Activated CD4-positive, alpha-beta T cell treated with anti-CD3 and anti-CD28 coated beads, Interleukin-2, Interleukin-6, amounts not matched to agents 100 ng/mL and 50 ng/mL, durations not matched to agents 16 hours and 8 hours (primary cell): ENCODE data around the gene MACROH2A2.
"Not testable (repeated sequence)": the region's sequence is repeated elsewhere in the genome, so short reads cannot be mapped to it uniquely, and the experiment has no call there.

Experiments
- DNase-seq: peaks from one replicate; pipeline ENCODE4 v3.0.0-alpha.2; 2020

MACROH2A2 gene

DNA sequence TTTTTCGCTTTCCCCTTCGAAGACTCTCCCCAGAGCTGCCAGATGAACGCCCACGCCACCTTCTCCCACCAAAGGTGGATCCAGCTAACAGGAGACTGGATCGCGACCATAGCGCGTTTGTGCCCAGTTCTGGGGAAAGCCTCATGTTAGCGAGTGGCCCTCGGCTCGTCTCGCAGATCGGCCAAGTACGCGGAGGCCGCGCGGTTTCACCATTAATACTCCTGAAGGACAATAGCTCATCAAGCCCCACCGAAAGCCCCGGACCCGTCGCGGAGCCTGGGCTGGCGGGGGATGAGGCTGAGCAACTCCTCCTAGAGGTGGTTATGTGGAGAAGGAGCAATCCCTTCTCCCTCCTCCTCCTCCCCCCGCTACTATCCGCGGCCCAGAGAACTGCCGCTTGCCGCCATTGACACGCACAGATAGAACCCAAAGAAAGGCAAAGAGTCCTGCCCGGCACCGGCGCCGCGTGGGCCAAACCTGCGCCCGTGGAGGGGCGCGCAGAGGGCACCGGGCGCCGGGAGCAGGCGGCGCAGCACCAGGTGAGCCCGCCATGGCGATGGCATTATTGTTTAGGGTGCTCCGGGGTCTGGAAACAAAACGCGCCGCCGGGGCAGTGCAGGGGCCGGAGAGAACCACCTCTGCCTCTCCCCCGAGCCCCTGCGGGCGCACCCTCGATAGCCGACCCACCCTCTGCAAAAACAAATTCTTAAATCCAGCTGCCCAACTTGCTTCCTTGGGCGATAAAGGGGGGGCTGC is at the start of gene MACROH2A2:
Gene MACROH2A2 (plus strand): TSS at position 385 of the 756 bp plus-strand sequence. CDS start 22,813 bp downstream, outside the sequence.
- peak; percentile 40 for DNase-seq

DNA sequence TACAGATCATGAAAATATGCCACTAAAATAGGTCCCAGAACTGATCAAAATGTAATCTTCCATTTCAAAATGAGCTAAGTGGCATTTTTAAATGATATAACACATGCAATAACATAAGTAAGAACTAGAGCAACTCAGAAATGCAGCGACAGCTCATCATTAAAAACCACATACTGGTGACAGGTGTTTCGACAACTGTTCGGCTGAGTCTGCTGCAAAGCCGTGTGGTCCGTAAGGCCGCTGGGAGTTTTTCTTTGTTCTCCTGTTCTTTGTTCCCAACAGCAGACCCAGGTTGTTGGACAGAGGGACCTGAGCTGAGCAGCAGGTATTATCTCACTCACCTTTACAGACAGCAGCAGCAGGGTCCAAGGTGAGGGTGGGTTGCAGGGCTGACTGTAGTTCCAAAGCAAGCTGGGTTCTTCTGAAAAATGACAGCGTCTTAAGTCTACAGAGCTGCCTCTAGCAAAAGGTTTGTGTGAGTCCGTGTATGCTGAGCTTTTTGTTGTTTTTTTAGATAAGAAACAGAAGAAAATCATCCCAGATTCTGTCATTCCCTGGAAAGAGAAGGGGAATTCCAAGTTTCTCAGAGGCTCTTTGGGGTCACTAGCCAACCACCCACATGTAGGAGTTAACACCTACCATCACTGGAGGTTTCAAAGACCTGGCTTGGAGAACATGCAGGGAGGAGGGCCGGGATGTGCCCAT is 45.4 kb upstream of the MACROH2A2 start:
- DNase-seq = no peak

DNA sequence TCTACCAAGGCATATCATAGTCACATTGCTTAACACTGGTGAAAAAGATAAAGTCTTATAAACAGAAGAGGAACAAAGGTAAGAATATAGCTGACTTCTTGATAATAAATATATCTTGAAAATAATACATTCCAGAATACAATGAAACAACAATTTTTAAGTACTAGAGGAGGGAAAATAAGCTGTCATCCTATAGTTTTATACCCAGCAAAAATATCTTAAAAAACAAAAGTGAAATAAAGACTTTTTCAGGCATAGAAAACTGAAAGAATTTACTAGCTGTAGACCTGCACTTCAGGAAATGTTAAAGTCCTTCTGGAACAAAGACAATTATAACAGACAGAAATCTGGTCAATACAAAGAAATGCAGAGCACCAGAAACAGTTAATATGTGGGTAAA is 21.4 kb upstream of the MACROH2A2 start:
- no peak for DNase-seq

GRCh38 chr10:70032667-70033289 is 19.9 kb upstream of the MACROH2A2 start:
- DNase-seq = no peak

DNA sequence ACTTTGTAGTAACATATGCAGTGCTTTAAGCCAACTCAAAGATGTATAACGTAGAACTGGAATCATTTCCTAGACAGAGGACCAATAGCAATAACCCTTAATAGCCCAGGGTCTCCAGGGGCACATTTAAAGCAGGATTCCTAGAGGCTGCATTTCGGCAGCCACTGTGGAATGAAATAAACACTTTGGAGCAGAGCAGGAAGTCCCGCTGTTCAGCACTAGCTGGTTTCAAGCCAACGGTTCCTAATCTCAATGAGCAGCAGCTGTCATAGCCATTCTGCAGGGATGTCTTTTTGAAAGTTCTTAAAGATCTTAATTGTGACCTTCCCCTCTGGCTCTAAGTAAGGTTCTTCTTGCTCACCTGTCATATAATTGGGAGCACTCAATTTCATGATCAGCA is 18.4 kb upstream of the MACROH2A2 start:
- no peak for DNase-seq

- DNase-seq = no peak
Measured at GRCh38 chr10:70035531-70035930, 17.1 kb upstream of the MACROH2A2 start.

DNA sequence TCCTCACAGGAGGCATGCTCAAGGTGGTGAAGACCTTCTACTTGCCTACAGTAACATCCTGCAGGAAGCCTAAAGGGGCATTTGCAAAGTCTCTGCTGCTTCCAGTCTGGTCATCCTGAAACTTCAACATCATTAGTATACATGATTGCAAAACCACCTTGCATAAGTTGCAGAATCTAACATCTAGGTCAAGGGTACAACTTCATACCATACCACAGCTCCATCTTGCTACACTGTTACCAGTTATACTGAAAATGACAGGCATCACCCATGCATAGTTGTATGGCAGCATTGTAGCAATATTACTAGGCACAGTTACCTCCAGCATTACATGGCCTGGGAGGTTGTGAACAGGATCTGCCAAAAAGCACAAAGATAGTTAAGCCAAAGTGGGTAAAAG is 13.7 kb upstream of the MACROH2A2 start:
- DNase-seq = peak; percentile 15

DNA sequence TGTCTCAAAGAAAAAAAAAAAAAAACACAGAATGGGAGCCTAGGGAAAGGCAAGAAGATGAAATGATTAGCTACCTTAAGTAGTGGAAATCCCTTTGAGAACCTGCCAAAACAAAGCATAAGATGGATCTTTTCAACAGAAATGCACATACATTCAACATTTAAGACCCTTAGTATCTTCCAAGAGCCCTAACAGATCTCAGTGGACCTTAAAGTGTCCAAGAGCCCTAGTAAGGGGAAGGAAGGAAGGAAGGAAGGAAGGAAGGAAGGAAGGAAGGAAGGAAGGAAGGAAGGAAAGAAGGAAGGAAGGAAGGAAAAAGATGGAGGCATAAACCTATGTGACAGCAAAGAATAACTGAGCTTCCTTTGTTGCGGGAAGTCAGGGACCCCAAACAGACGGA is 11.6 kb upstream of the MACROH2A2 start:
- no peak for DNase-seq

DNA sequence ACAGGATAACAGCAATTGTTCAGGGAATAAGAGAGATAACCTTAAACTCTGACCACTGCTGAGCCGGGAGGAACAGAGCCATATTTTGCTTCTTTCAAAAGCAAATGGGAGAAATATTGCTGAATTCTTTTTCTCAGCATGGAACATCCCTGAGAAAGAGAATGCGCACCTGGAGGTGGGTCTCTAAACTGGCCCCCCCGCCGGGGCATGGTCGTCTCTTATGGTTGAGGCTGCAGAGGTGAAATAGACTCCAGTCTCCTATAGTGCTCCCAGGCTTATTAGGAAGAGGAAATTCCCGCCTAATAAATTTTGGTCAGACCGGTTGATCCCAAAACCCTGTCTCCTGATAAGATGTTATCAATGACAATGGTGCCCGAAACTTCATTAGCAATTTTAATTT is 10.9 kb upstream of the MACROH2A2 start:
- DNase-seq = not testable (repeated sequence)

- not testable (repeated sequence) for DNase-seq
Measured at GRCh38 chr10:70047066-70047465, 5.6 kb upstream of the MACROH2A2 start.

- no peak for DNase-seq
Measured at GRCh38 chr10:70048030-70048723, 4.5 kb upstream of the MACROH2A2 start.

DNA sequence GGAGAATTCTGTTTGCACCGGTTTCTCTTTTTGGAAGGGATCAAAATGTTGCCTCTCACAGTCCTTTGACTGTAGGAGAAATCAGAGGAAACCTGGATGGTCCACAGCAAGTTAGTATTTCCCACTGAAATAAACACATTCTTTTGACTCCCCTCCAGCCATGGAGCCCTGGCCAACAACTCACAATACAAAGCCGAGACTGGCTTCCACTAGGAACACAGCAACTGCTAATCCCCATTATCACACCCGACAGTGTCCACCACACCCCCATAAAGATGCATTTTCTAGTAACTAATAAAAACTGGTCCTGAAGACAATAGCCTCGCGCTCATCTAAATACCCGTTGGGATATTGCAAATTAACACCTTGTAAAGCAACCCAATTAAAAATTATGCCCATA is 798 bp upstream of the MACROH2A2 start:
- no peak for DNase-seq

DNA sequence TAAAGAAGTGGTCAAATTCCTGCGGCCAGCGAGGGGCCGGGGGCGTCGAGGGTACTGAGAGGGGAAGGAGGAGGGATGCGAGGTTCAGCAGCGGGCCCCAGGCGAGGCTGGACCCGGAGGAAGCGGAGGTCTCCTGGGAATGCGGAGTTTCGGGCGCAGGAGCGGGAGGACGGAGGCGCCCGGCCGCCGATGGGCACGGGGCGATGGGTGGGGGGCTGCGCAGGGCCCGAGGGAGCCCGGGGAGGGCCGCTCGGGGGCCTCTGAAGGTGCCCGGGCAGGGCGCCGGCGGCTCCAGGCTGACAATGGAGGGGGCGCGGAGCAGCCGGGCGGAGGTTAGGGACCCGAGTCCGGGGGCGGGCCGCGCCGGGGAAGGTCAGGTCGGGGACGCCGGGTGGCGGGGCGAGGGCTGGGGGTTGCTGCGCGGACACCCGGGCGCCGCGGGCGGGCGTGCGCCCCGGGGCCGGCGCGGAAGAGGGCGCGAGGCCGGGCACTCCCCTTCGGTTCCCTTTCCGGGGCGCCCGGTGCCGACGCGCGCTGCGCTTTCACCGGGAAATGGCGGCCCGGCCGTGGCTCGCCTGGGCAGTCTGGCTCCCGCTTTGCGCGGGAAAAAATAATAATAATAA is 683 bp downstream of the MACROH2A2 start:
- DNase-seq = peak; percentile 13

DNA sequence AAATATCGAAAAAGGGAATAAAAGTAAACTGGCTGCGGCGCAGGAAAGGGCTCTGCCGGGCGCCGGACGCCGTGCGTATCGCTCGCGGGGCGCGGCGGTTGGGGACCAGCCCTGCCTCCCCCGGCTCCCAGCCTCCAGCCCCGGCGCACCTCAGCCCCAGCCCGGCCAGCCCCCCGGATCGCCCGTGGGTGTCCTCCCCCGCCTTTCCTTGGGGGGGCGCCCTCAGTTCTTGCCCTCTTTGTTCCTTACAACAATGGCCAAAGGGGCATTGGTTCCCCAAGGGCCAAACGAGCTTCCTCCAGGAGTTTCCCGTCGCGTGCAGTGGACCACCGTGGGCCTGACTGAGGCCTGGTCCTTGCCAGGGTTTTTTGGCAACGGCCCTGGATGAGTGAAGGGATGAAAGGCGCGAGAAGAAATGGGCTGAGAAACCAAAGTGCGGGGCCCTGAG is 1.2 kb downstream of the MACROH2A2 start:
- DNase-seq = peak; percentile 50

GRCh38 chr10:70054902-70055301 is 2.3 kb downstream of the MACROH2A2 start:
- no peak for DNase-seq

DNA sequence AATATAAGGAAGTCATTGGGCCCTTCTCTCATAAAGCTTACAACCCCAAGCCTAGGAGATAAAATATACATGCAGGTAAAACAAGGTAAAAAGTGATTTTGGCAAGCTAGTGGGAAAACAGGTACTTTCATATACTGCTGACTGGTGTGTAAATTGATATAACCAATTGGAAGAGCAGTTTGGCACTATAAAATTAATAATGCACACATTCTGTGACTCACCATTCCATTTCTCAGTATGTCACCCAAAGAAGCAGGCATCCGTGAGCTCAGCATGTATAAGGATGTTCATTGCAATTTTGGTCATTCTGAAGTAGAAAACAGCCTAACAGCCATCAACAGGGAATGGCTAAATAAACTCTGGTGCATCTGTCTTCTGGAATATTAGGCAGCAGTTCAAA is 2.9 kb downstream of the MACROH2A2 start:
- no peak for DNase-seq

GRCh38 chr10:70057306-70057705 is 4.7 kb downstream of the MACROH2A2 start:
- DNase-seq = no peak

GRCh38 chr10:70060389-70060788 is 7.7 kb downstream of the MACROH2A2 start:
- no peak for DNase-seq

- peak; percentile 27 for DNase-seq
Measured at GRCh38 chr10:70063418-70064098, 10.9 kb downstream of the MACROH2A2 start.

DNA sequence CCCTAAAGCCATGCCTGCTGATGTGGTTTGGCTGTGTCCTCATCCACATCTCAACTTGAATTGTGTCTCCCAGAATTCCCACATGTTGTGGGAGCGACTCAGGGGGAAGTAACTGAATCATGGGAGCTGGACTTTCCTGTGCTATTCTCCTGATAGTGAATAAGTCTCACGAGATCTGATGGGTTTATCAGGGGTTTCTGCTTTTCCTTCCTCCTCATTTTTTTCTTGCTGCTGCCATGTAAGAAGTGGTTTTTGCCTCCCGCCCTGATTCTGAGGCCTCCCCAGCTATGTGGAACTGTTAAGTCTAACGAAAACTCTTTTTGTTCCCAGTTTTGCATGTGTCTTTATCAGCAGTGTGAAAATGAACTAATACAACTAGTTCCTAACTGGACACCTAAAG is 11.8 kb downstream of the MACROH2A2 start:
- DNase-seq = no peak

GRCh38 chr10:70066190-70066589 is 13.5 kb downstream of the MACROH2A2 start:
- no peak for DNase-seq

DNA sequence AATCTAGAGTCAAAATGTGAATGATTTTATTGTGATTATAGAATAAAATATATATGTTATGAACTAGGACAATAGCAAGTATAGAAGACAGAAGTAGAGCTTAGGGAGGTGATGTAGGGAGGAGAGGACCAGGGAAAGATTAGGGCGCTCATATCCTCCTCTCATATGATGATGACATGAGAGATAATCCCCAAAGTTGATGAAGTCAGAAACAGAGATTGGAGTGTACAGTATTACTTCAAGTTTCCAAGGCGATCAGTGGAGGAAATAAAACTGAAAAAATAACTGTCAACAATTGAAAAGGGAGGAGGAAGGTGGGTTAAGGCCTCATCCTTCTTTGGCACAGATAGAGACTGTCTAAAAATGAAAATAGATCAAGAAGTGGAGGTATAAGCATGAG is 14.9 kb downstream of the MACROH2A2 start:
- no peak for DNase-seq
